Measurements from ENCODE around the gene ACAD8.

ACAD8 gene

GRCh38 chr11:134253188-134253993 is at the start of gene ACAD8, which contains the start of gene THYN1:
TSS of gene ACAD8 (plus strand) at chr11:134253568. CDS start at chr11:134253601, 33 bp downstream.
TSS of gene THYN1 (minus strand) at chr11:134253352. CDS start at chr11:134252882, 470 bp downstream.
- peak; percentile 89 for DNase-seq (ENCODE audit: low read depth in 2 of 2)

- no peak for DNase-seq (ENCODE audit: low read depth in 2 of 2)
Measured at GRCh38 chr11:134205729-134206128, 47.6 kb upstream of the ACAD8 start.

- no peak for DNase-seq (ENCODE audit: low read depth in 2 of 2)
Measured at GRCh38 chr11:134206185-134206584, 47.2 kb upstream of the ACAD8 start.

GRCh38 chr11:134207538-134208239 is 45.7 kb upstream of the ACAD8 start:
- peak; percentile 22 to 26 for DNase-seq (ENCODE audit: low read depth in 2 of 2)

- no peak for DNase-seq (ENCODE audit: low read depth in 2 of 2)
Measured at GRCh38 chr11:134215836-134216235, 37.5 kb upstream of the ACAD8 start.

- DNase-seq (ENCODE audit: low read depth in 2 of 2): no peak
Measured at GRCh38 chr11:134216816-134217215, 36.6 kb upstream of the ACAD8 start.

GRCh38 chr11:134223121-134223520 is 30.2 kb upstream of the ACAD8 start:
- no peak for DNase-seq (ENCODE audit: low read depth in 2 of 2)

- peak; percentile 86 to 88 for DNase-seq (ENCODE audit: low read depth in 2 of 2)
Measured at GRCh38 chr11:134223836-134224709, 29.3 kb upstream of the ACAD8 start, which contains the start of the genes NCAPD3 and VPS26B. TSS of gene NCAPD3 (minus strand) at chr11:134223967. CDS start at chr11:134223926, 41 bp downstream. TSS of gene VPS26B (plus strand) at chr11:134224671. CDS start at chr11:134225123, 452 bp downstream.

GRCh38 chr11:134224710-134225664 is 28.4 kb upstream of the ACAD8 start:
- DNase-seq (ENCODE audit: low read depth in 2 of 2): peak in 1 of 2 donors; percentile 27

GRCh38 chr11:134226806-134227325 is 26.5 kb upstream of the ACAD8 start:
- DNase-seq (ENCODE audit: low read depth in 2 of 2): no peak

- no peak for DNase-seq (ENCODE audit: low read depth in 2 of 2)
Measured at GRCh38 chr11:134228625-134229024, 24.7 kb upstream of the ACAD8 start.

- DNase-seq (ENCODE audit: low read depth in 2 of 2): no peak
Measured at GRCh38 chr11:134229126-134229790, 24.1 kb upstream of the ACAD8 start.

GRCh38 chr11:134230339-134230738 is 23.0 kb upstream of the ACAD8 start:
- no peak for DNase-seq (ENCODE audit: low read depth in 2 of 2)

- no peak for DNase-seq (ENCODE audit: low read depth in 2 of 2)
Measured at GRCh38 chr11:134231958-134232659, 21.3 kb upstream of the ACAD8 start.

GRCh38 chr11:134233729-134234179 is 19.6 kb upstream of the ACAD8 start:
- no peak for DNase-seq (ENCODE audit: low read depth in 2 of 2)

GRCh38 chr11:134235399-134235798 is 18.0 kb upstream of the ACAD8 start:
- DNase-seq (ENCODE audit: low read depth in 2 of 2): no peak

- no peak for DNase-seq (ENCODE audit: low read depth in 2 of 2)
Measured at GRCh38 chr11:134236834-134237556, 16.4 kb upstream of the ACAD8 start.

- no peak for DNase-seq (ENCODE audit: low read depth in 2 of 2)
Measured at GRCh38 chr11:134237557-134237922, 15.8 kb upstream of the ACAD8 start.
